NT2/D1 (cell line): ENCODE data around the gene ATP8B1.

Source experiments
- SUZ12 ChIP-seq: IDR thresholded peaks from 2 replicates; pipeline ENCODE4 v1.6.1; 2011; ENCODE audit not compliant: insufficient read length, insufficient read depth; ENCODE audit errors: extremely low read depth
- YY1 ChIP-seq: IDR thresholded peaks from 2 replicates; pipeline ENCODE4 v1.6.1; 2011; ENCODE audit not compliant: insufficient read length, insufficient read depth

DNA sequence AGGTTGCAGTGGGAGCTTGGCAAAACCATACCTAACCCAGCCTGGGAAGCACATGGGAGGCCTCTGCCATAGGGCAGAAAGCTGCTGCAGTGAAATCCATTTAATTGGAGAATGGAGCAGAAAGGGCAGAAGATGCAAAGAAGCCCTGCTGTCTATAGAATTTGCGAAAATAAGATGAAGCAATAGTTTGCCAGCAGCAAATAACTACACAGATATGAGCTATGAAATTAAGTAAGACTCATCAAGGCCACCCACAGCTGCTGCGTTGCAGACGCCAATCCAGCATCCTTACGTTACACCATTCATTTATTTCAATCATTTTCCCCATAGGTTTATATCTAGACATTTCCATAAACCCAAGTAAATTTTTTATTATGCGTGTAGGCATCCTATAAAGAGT is 21.1 kb downstream of the ATP8B1 start:
- TF ChIP-seq SUZ12: no peak
- no peak for TF ChIP-seq YY1
